KOPT-K1 (cell line): ENCODE data around the gene PHTF2.

Experiments
- H3K27ac ChIP-seq: fragments of 200-600 bp; sonication (generic); 2 replicates; pipeline ENCODE4 v1.5.1; 2016; ENCODE audit warnings: antibody characterized with exemption, mild to moderate bottlenecking, low read depth, low read length; ENCODE audit not compliant: poor library complexity, severe bottlenecking
- H3K36me3 ChIP-seq: fragments of 200-600 bp; sonication (generic); 2 replicates; pipeline ENCODE4 v1.5.1; 2017; ENCODE audit warnings: antibody characterized with exemption, mild to moderate bottlenecking, low read length, moderate library complexity; ENCODE audit not compliant: insufficient read depth
- H3K9me3 ChIP-seq: fragments of 200-600 bp; sonication (generic); 2 replicates; pipeline ENCODE4 v1.5.1; 2017; ENCODE audit warnings: antibody characterized with exemption, low read length, mild to moderate bottlenecking; ENCODE audit not compliant: insufficient read depth, poor library complexity, severe bottlenecking

Gene PHTF2

DNA sequence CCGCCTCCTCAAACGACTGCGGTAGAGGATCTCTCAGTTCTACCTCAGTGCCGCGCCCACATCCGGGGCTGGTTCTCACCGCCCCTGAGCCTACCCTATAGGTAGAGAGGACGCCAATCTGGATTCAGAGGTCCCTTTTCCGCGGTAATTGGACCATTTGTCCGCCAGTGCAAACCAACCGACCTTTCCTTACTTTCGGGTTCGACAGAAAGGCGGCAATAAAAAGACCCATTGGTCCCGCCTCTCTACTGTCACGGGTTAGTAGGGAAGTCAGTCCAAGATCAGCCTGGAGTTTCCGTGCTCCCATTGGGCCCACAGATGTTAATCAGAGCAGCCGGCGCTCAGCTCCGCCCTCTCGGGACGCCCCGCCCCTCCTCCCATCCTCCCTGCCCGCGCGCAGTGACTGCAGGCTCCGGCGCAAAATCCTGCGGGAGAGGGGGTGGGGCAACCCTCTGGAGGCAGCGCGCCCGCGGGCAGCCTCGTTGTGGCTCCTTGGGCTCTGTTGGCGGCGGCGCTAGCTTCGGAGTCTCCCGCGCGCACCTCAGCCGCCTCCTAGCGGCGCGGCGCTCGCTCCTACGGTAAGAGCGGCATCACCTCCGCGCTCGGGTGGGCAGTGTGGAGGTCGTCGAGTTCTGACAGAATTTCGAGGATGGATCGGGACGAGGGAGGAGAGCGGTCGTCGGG is at the start of gene PHTF2, which contains the start of gene TMEM60:
Gene PHTF2 (plus strand): TSS at position 380 of the 684 bp plus-strand sequence.
Gene TMEM60 (minus strand): TSS at position 41 of the 684 bp plus-strand sequence. CDS start 4,061 bp downstream, outside the sequence.
- Histone ChIP-seq H3K9me3 (no peaks in the 10 kb centered on the region), H3K36me3 (peaks cover 15% of the 10 kb centered on the region), H3K27ac (peak within 1 kb of the TSS; percentile 85)

DNA sequence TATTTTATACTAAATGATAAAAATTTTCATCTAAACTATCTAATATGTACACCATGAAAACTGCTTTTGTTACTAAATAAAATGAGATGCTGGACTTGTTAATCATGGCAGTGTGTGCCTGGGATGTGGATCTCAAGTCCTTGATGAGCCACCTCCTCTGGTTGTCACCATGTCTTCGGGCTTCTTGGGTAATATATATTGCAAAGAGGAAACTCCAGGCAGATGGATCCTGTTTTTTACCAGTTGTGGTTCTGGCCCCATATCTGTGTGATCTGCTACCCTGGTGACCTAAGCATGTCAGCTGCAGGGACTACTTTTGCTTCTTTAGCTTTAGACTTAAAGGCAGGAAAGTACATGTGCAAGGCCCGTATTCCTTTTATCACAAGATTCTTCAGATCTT is 46.6 kb upstream of the PHTF2 start:
- H3K9me3 ChIP-seq, result no peaks in the 10 kb centered on the region
- H3K27ac ChIP-seq, result no peak overlapping the region
- peaks cover 62% of the 10 kb centered on the region for H3K36me3 ChIP-seq

DNA sequence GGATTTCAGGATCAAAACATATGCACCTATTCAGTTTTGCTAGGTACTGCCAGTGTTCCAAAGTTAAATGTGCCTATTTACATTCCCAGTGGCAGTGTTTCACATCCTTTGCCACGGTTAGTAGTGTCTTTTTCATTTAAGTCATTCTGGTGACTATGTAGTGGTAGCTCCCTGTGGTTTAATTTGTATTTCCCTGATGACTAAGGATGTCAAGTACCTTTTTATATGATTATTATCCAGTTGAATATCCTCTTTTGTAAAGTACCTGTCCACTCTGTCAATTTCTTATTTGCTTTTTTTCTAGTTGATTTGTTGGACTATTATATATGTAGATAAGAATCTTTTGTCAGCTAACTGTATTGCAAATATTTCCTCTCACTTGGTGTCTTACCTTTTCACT is 45.4 kb upstream of the PHTF2 start:
- Histone ChIP-seq H3K27ac (no peak overlapping the region), H3K36me3 (peaks cover 68% of the 10 kb centered on the region), H3K9me3 (no peaks in the 10 kb centered on the region)

DNA sequence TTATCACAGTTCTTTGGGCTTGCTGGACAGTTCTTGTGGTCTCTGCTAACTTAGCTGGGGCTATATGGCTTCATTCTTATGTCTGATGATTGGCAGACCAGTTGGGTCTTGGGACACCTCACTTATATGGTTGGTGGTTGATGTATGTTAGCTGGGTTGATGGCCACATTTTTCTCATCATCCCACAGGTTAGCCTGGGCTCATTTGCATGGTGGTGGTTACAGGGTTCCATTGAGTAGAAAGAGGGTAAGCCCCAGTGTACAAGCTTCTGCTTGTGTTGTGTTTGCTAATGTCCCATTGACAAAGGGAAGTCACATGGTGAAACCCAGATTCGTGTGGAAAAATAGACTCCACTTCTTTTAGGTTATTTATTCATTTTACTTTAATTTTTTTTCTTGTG is 41.0 kb upstream of the PHTF2 start:
- H3K27ac ChIP-seq, result no peak overlapping the region
- H3K9me3 ChIP-seq, result no peaks in the 10 kb centered on the region
- H3K36me3 ChIP-seq, result peaks cover 35% of the 10 kb centered on the region

DNA sequence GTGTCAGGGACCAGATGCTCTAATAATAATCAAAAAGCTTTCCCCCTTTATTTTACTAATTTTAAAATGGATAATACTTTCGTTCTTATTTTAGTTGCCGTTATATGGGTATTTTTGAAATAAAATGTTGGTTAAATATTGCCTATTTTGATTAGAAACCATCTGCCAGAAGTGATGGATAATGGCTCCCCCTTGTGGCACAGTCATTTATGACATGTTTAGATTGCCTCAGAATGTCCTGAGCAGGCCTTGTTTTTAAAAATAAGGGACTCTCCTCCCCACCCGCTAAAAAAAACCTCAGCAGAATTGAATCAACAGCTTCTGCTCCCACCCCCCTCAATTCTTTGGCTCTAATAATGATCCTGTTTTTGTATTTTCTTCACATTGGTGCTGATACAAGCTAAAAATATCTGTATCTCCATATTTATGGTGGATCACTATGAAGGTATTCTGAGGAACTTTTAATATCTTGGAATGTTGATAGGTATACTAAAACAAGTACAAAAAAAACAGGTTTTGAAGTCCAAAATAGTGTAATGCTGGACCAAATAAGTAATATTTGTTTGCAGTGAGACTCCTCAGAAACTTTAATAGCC is 39.2 kb upstream of the PHTF2 start:
- Histone ChIP-seq H3K9me3 (no peaks in the 10 kb centered on the region), H3K36me3 (peaks cover 26% of the 10 kb centered on the region), H3K27ac (no peak overlapping the region)

DNA sequence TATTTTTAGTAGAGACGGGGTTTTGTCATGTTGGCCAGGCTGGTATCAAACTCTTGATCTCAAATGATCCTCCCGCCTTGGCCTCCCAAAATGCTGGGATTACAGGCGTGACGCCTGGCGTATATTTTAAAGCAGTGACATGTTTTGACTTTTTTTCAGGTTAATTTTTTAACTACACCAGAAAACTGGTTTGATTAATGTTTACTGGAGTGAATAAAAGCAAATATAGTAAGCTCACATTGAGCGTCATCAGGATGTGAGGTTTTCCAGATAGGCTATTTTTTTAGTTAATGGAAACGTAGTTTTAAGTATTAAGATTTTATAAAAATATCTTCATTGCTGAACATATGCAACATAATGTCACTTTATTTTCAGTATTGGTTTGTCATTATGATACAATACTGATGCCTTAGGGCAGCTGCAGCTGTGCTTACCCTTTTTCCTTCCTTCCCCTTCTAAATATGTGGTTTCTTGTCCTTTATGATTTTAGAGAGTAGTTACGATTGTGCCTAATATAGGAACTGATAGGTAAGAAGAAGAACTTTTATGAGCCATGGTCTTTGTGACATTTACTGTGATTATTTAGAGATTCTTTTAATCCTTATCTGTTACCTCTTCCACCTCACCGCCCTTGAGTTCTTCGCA is 37.6 kb upstream of the PHTF2 start:
- Histone ChIP-seq H3K27ac (no peak overlapping the region), H3K36me3 (peaks cover 19% of the 10 kb centered on the region), H3K9me3 (no peaks in the 10 kb centered on the region)

DNA sequence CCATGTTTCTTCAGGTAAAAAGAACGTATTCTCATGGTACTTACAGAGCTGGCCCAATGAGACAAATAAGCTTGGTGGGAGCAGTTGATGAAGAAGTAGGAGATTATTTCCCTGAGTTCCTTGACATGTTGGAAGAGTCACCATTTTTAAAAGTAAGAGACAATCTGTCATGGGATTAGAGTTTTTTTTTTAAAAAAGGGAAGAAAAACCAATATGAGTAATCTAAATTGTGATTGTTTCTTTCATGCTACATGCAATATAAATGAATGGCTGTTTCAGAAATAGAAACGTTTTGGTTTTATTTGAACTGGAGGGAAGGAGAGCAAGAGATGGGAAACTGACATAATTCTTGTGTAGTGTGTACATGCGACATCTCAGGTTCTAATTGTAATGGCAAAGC is 33.1 kb upstream of the PHTF2 start:
- Histone ChIP-seq H3K27ac (no peak overlapping the region), H3K9me3 (no peaks in the 10 kb centered on the region), H3K36me3 (peaks cover 49% of the 10 kb centered on the region)

DNA sequence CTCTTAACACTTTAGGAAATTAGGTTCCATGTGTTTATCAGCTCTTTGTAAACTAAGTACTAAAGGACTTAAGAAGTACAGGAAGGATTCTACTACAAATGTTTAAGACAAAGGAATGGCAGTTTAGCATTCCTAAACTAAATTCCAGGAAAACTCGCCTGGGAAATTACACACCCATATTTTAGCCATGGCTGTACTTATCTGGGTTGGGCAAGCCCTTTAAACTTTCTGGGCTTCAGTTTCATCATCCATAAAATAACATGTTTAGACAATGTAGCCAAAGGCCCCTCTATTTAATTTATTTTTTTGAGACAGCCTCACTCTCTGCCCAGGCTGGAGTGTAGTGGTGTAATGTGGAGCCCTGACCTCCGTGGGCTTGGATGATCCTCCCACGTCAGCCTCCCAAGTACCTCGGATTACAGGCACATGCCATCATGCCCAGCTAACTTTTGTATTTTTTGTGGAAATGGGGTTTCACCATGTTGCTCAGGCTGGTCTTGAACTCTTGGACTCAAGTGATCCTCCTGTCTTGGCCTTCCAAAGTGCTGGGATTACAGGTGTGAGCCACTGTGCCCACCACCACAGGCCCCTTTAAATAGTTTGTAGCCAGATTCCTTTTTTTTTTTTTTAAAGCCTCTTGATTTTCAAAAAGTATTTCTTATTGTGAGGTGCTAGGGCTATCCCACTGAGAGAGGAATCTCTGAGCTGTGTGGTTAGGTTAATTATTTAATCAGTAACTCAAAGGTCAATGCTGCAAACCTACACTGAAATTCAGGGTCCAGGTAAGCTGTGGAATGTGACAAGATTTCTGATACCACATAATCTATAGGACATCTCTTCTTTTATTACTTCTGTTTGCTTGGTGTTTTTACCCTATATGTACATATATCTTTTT is 32.4 kb upstream of the PHTF2 start:
- Histone ChIP-seq H3K36me3 (peaks cover 56% of the 10 kb centered on the region), H3K9me3 (no peaks in the 10 kb centered on the region), H3K27ac (no peak overlapping the region)

DNA sequence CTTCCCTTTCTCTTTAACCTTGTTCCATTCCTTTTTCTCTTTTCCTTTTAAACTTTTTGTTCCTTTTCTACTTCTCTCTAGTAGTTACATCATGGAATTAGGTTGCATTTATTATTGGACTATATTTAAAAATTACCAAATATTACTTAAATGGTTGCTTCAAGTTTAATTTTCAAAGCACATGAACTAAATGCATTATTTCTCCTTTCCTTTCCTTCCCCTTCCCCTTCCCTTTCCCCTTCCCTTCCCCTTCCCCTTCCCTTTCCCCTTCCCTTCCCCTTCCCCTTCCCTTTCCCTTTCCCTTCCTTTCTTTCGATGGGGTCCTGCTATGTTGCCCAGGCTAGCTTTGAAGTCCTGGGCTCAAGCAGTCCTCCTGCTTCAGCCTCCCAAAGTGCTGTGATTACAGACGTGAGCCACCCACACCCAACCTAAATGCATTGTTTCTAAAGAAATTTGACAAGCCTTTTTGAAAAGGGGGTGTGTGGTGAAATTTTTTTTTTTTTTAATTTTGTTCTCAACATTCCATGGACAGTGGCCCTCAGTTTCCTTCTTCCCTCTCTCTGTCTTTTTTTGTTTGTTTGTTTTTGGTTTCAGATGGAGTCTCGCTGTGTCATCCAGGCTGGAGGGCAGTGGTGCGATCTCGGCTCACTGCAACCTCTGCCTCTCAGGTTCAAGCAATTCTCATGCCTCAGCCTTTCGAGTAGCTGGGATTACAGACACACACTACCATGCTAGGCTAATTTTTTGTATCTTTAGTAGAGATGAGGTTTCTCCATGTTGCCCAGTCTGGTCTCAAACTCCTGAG is 31.6 kb upstream of the PHTF2 start:
- no peak overlapping the region for H3K27ac ChIP-seq
- H3K36me3 ChIP-seq, result peaks cover 59% of the 10 kb centered on the region
- H3K9me3 ChIP-seq, result no peaks in the 10 kb centered on the region

DNA sequence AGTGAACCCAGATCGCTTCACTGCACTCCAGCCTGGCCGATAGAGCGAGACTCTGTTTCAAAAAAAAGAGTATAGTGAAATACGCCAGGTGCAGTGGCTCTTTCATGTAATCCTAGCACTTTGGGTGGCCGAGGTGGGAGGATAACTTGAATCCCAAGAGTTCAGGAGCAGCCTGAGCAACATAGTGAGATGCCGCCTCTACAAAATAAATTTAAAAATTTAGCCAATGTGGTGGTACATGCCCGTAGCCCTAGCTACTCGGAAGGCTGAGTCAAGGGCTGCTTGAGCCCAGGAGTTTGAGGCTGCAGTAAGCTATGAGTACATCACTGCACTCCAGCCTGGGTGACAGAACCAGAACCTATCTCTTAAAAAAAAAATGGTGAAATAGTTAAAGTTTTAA is 28.3 kb upstream of the PHTF2 start:
- Histone ChIP-seq H3K36me3 (peaks cover 90% of the 10 kb centered on the region), H3K9me3 (no peaks in the 10 kb centered on the region), H3K27ac (no peak overlapping the region)

DNA sequence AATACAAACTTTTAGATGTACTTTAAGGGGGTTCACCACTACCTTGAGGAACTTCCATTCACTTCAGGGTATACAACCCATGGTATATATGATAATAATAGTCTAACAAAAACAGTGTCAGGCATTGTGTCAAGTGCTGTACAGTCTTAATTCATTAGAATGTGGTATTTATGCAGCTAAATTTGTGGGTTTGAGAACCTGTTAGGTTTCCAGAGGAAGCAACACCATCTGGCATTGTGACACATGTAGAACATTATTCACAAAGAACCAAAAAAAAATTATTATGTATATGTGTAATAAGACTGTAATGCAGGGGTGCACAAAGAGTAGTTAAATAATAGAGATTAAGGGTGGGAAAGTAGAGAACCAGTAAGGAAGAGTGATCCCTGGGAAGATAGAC is 26.7 kb upstream of the PHTF2 start:
- no peak overlapping the region for H3K27ac ChIP-seq
- H3K36me3 ChIP-seq, result peaks cover 90% of the 10 kb centered on the region
- no peaks in the 10 kb centered on the region for H3K9me3 ChIP-seq

DNA sequence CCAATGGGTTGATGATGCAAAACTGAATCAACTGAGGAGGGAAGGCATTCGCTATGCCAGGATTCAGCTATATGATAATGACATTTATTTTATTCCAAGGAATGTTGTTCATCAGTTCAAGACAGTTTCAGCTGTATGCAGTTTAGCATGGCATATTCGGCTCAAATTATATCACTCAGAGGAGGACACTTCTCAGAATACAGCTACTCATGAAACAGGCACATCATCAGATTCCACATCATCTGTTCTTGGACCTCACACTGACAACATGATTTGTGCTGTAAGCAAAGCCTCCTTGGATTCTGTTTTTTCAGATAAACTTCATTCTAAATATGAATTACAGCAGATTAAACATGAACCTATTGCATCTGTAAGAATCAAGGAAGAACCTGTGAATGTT is 20.0 kb upstream of the PHTF2 start:
- peaks cover 96% of the 10 kb centered on the region for H3K36me3 ChIP-seq
- no peak overlapping the region for H3K27ac ChIP-seq

DNA sequence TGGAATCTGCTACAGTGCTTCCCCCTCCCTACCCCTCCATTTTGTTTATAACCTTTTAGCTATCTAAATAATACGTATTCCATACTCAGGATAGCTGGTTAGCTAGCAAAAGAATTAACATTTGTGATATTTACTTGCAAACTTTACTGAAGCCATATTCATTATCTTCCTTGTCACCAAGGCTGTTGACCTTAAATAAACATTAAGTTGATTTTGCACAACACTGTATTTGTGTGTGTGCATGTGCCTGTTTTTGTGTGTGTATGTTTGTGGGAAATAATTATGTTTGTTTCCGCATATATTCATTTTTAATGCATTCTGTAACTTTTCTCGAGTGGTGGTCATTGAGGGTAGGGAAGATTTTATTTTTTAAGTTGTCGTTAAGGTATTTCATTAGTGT is 16.2 kb upstream of the PHTF2 start:
- peaks cover 82% of the 10 kb centered on the region for H3K36me3 ChIP-seq
- no peaks in the 10 kb centered on the region for H3K9me3 ChIP-seq
- H3K27ac ChIP-seq, result no peak overlapping the region

More for the DNA sequence above, 20.0 kb upstream of the PHTF2 start:
- no peaks in the 10 kb centered on the region for H3K9me3 ChIP-seq

DNA sequence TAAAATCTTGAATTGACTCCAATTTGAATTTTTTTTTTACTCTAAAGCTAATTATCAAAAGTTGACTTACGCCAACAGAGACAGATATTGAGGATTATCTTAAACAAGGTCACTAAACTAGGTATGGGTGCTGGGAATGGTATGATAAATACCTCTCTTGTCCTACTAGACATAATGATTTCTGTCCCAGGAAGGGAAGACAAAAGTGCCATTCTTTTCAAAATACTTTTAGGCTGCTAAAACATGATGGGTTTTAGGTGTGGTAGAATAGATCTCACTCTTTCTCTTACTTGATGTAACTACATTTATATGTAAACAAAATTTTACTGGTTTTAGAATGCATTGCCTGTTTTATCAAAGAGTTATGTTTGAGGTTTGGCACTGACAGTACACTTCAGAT is 15.5 kb upstream of the PHTF2 start:
- Histone ChIP-seq H3K9me3 (no peaks in the 10 kb centered on the region), H3K36me3 (peaks cover 78% of the 10 kb centered on the region), H3K27ac (no peak overlapping the region)
